HUES48 (cell line): Measurements from ENCODE around the gene AP3B1.

Source experiments
- H3K27ac ChIP-seq: one replicate; pipeline ENCODE4 v1.7.0; 2013; ENCODE audit warnings: low read depth, low read length, inconsistent platforms
- H3K27me3 ChIP-seq: 2 replicates; pipeline ENCODE4 v1.6.1; 2013; ENCODE audit warnings: mild to moderate bottlenecking, low read length; ENCODE audit not compliant: control insufficient read depth, insufficient read depth
- H3K36me3 ChIP-seq: 2 replicates; pipeline ENCODE4 v1.6.1; 2013; ENCODE audit warnings: low read length; ENCODE audit not compliant: control insufficient read depth, insufficient read depth
- H3K4me1 ChIP-seq: 2 replicates; pipeline ENCODE4 v1.6.1; 2013; ENCODE audit warnings: mild to moderate bottlenecking, low read length; ENCODE audit not compliant: control insufficient read depth, insufficient read depth
- H3K4me3 ChIP-seq: 2 replicates; pipeline ENCODE4 v1.5.1; 2013; ENCODE audit warnings: mild to moderate bottlenecking, low read depth, low read length
- H3K9ac ChIP-seq: 2 replicates; pipeline ENCODE4 v1.6.1; 2013; ENCODE audit warnings: mild to moderate bottlenecking, low read depth, low read length, moderate library complexity
- H3K9me3 ChIP-seq: 2 replicates; pipeline ENCODE4 v1.6.1; 2013; ENCODE audit warnings: low read length; ENCODE audit not compliant: control insufficient read depth, insufficient read depth

AP3B1 gene

GRCh38 chr5:78112931-78113330, 181.6 kb downstream of the AP3B1 start:
- 0 out of 2 replicates have a peak, but pooled peaks cover 3% of the 10 kb centered on the region for H3K9me3 ChIP-seq

GRCh38 chr5:78109891-78110324, 184.6 kb downstream of the AP3B1 start:
- Histone ChIP-seq H3K27me3 (no peaks in the 10 kb centered on the region), H3K4me3 (no peak overlapping the region), H3K4me1 (peaks cover 7% of the 10 kb centered on the region; the same call in 1 of the 2 replicates), H3K9me3 (no peaks in the 10 kb centered on the region), H3K9ac (no peak overlapping the region), H3K36me3 (peaks cover 28% of the 10 kb centered on the region; the same call in 1 of the 2 replicates), H3K27ac (no peak overlapping the region)

More at GRCh38 chr5:78112931-78113330, 181.6 kb downstream of the AP3B1 start:
- no peak overlapping the region for H3K9ac ChIP-seq
- H3K4me3 ChIP-seq, result no peak overlapping the region
- H3K27ac ChIP-seq, result no peak overlapping the region
- no peaks in the 10 kb centered on the region for H3K27me3 ChIP-seq
- H3K4me1 ChIP-seq, result peaks cover 7% of the 10 kb centered on the region; the same call in 1 of the 2 replicates
- peaks cover 43% of the 10 kb centered on the region; the same call in 1 of the 2 replicates for H3K36me3 ChIP-seq

DNA sequence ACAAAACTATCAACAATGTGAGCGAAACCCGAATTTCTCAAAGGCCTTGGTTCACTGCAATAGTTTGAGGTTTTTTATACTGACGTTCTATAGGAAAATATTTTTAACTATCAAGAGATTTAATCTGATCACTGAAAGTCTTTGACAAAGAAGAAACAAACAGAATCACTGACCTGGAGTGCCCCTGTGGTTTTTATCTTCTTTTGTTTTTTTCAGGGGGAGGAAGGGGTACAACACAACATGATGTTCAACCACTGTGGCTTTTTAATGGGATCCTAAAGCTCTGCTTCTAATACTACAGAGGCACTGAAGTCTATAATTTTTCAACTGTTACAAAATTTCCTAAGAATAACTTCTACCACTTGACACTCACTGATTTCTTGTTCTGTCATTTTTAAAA, 185.9 kb downstream of the AP3B1 start:
- peaks cover 7% of the 10 kb centered on the region; the same call in 1 of the 2 replicates for H3K4me1 ChIP-seq
- H3K9me3 ChIP-seq, result no peaks in the 10 kb centered on the region
- H3K27me3 ChIP-seq, result no peaks in the 10 kb centered on the region
- no peak overlapping the region for H3K9ac ChIP-seq
- no peak overlapping the region for H3K4me3 ChIP-seq
- H3K36me3 ChIP-seq, result peaks cover 21% of the 10 kb centered on the region; the same call in 1 of the 2 replicates
- no peak overlapping the region for H3K27ac ChIP-seq

DNA sequence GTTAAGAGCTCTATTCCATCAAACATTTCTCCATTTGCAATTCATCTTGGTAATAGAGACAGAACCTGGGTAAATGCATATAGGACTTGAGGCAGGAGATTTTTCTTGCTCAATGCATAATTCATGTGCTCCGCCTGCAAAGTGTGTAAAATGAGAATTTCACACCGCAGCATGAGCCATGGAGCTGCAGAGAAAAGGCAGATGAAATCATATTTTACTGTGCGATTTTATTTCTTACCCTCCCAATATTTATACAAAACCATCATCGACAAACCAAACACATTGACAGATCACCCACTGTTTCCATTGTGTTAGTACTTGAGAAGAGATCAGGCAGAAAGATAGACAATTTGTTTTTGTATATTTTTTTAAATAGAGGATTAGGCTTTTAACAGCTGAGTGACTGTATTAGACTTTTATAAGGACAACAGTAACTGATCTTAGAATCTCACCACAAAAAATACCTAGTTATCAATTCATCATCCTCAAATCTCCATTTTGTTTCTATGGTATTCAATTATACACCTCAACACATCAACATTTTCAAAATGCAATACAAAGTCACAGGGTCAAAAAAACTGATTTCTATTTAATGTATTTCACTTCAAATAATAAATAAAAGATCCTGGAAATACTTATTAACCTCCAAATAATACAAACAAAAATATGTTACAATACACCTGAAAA, 191.1 kb downstream of the AP3B1 start:
- Histone ChIP-seq H3K9ac (no peak overlapping the region), H3K36me3 (peaks cover 23% of the 10 kb centered on the region), H3K9me3 (peaks cover 10% of the 10 kb centered on the region; the same call in 1 of the 2 replicates), H3K4me3 (no peak overlapping the region), H3K27ac (no peak overlapping the region), H3K27me3 (no peaks in the 10 kb centered on the region), H3K4me1 (peaks cover 2% of the 10 kb centered on the region; the same call in 1 of the 2 replicates)

DNA sequence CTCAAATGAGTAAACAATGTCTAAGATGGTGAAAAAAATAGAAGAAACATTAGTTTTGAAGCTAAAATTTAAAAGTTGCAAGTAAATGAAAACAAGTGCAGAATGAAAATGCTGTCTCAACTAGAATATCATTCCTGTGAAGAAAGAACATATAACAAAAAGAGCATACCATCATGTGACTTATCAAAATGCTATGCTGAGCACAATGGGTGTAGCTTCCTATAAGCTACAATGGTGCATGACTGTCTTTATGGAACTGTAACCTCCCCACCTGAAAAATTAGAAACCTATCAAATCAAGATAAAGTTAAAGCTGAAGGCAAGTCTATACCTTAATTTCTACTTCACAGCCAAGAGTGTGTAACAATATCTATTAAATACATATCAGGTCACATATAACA, 192.0 kb downstream of the AP3B1 start:
- no peak overlapping the region for H3K27ac ChIP-seq
- H3K9ac ChIP-seq, result no peak overlapping the region
- no peaks in the 10 kb centered on the region for H3K27me3 ChIP-seq
- H3K4me3 ChIP-seq, result no peak overlapping the region
- H3K36me3 ChIP-seq, result peaks cover 23% of the 10 kb centered on the region
- H3K4me1 ChIP-seq, result no peaks in the 10 kb centered on the region; the same call in 1 of the 2 replicates
- H3K9me3 ChIP-seq, result peaks cover 10% of the 10 kb centered on the region; the same call in 1 of the 2 replicates

- Histone ChIP-seq H3K27me3 (no peaks in the 10 kb centered on the region), H3K9ac (no peak overlapping the region), H3K4me1 (no peaks in the 10 kb centered on the region), H3K36me3 (peaks cover 16% of the 10 kb centered on the region), H3K4me3 (no peak overlapping the region), H3K27ac (no peak overlapping the region), H3K9me3 (peaks cover 10% of the 10 kb centered on the region; the same call in 1 of the 2 replicates)
Measured at GRCh38 chr5:78095125-78095524, 199.4 kb downstream of the AP3B1 start.

- peaks cover 16% of the 10 kb centered on the region for H3K36me3 ChIP-seq
- no peaks in the 10 kb centered on the region for H3K27me3 ChIP-seq
- no peaks in the 10 kb centered on the region for H3K9me3 ChIP-seq
- no peaks in the 10 kb centered on the region for H3K4me1 ChIP-seq
- no peak overlapping the region for H3K27ac ChIP-seq
- H3K4me3 ChIP-seq, result no peak overlapping the region
- H3K9ac ChIP-seq, result no peak overlapping the region
Measured at GRCh38 chr5:78090002-78090401, 204.5 kb downstream of the AP3B1 start.

- no peaks in the 10 kb centered on the region for H3K9me3 ChIP-seq
- no peak overlapping the region for H3K9ac ChIP-seq
- H3K4me1 ChIP-seq, result 0 out of 2 replicates have a peak, but pooled peaks cover 7% of the 10 kb centered on the region
- H3K27me3 ChIP-seq, result no peaks in the 10 kb centered on the region
- H3K36me3 ChIP-seq, result no peaks in the 10 kb centered on the region
- no peak overlapping the region for H3K27ac ChIP-seq
- no peak overlapping the region for H3K4me3 ChIP-seq
Measured at GRCh38 chr5:78078858-78079257, 215.6 kb downstream of the AP3B1 start.

DNA sequence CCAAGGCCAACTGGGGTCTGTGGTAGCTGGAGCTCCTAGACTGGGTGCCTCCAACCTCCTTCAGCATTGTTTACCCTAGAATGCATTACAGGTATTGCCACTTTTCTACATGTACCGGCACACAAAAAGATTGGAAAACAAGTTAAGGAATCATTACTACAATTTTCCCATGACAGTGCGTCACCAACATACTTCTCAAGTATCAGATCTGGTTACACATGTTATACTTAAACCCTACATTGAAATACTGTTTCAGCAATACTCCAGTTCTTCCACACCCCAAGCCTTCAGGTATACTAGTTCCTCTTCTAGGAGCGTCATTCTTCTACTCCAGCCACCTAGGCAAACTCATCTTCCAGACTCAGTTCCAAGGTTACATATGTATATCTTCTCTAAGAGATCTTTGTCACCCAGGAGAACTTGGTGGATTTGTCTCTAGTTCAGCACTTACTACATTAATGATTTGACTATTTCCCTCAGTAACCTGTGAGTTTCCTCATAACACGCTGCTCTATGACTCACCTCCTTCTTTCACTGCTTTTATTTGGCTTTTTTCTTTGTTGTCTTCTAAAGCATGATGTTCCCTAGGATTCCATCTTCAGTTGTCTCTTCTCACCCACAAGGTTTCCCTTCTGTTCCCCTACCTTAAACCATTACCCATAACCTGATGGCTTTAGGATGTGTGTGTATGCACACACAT, 217.0 kb downstream of the AP3B1 start:
- Histone ChIP-seq H3K27ac (no peak overlapping the region), H3K36me3 (no peaks in the 10 kb centered on the region), H3K9ac (no peak overlapping the region), H3K9me3 (no peaks in the 10 kb centered on the region), H3K27me3 (no peaks in the 10 kb centered on the region), H3K4me1 (0 out of 2 replicates have a peak, but pooled peaks cover 7% of the 10 kb centered on the region), H3K4me3 (no peak overlapping the region)

- no peaks in the 10 kb centered on the region for H3K27me3 ChIP-seq
- no peaks in the 10 kb centered on the region for H3K9me3 ChIP-seq
- H3K36me3 ChIP-seq, result no peaks in the 10 kb centered on the region
- no peak overlapping the region for H3K4me3 ChIP-seq
- H3K27ac ChIP-seq, result peak overlapping the region; percentile 43
- H3K4me1 ChIP-seq, result 0 out of 2 replicates have a peak, but pooled peaks cover 7% of the 10 kb centered on the region
- no peak overlapping the region for H3K9ac ChIP-seq
Measured at GRCh38 chr5:78076351-78076750, 218.1 kb downstream of the AP3B1 start.

GRCh38 chr5:78075301-78075700, 219.2 kb downstream of the AP3B1 start:
- H3K27ac ChIP-seq, result peak overlapping the region; percentile 36
- no peaks in the 10 kb centered on the region for H3K36me3 ChIP-seq
- no peak overlapping the region for H3K4me3 ChIP-seq
- H3K4me1 ChIP-seq, result 0 out of 2 replicates have a peak, but pooled peaks cover 7% of the 10 kb centered on the region
- H3K9ac ChIP-seq, result no peak overlapping the region
- no peaks in the 10 kb centered on the region for H3K9me3 ChIP-seq
- H3K27me3 ChIP-seq, result no peaks in the 10 kb centered on the region
